HFFc6 (cell line): Measurements from ENCODE around the gene PSAP. TPM values are rescaled to one million over a fixed set of nuclear protein-coding genes. Genes with fewer than 3 reads are reported as not detected.

Experiments used
- DNase-seq: peaks from one replicate; pipeline ENCODE4 v3.0.0-alpha.2; 2018
- H3K27ac Mint-ChIP-seq: 2 replicates; pipeline ENCODE4 v1.8.0; 2020; ENCODE audit warnings: mild to moderate bottlenecking, mixed read lengths
- H3K27me3 Mint-ChIP-seq: 2 replicates; pipeline ENCODE4 v1.8.0; 2021; ENCODE audit warnings: mild to moderate bottlenecking, moderate library complexity, mixed read lengths; ENCODE audit not compliant: insufficient read depth
- H3K36me3 Mint-ChIP-seq: 2 replicates; pipeline ENCODE4 v1.8.0; 2021; ENCODE audit warnings: low read depth, mixed read lengths
- H3K4me1 Mint-ChIP-seq: 2 replicates; pipeline ENCODE4 v1.8.0; 2020; ENCODE audit warnings: low read depth, mixed read lengths
- H3K4me3 Mint-ChIP-seq: 2 replicates; pipeline ENCODE4 v1.8.0; 2020; ENCODE audit warnings: mild to moderate bottlenecking, moderate library complexity, mixed read lengths
- H3K9me3 Mint-ChIP-seq: 2 replicates; pipeline ENCODE4 v1.8.0; 2020; ENCODE audit warnings: mild to moderate bottlenecking, mixed read lengths
- CTCF ChIP-seq: fragments of 200-600 bp; sonication (generic); IDR thresholded peaks from 2 replicates; pipeline ENCODE4 v1.5.0; 2021; ENCODE audit warnings: antibody characterized with exemption, mild to moderate bottlenecking
- total RNA-seq, 6 experiments: library from RNA; stranded (reverse); fragmentation: NEBNext Ultra II Directional; extraction: Animal tissue kit (Norgen Biotek cat#: 25700); gene quantifications; 2 replicates in 1 of 6; 3 replicates in 5 of 6; pipeline ENCODE4 v1.2.3, GENCODE V29; 2021

Gene PSAP
- total RNA-seq, 6 experiments from 2014 or later: 375 to 549 (median 404) TPM

GRCh38 chr10:71817831-71818655 is 33.0 kb downstream of the PSAP start:
- Mint-ChIP-seq H3K4me1 (peaks cover 9% of the 10 kb centered on the region; the same call in 1 of the 2 replicates), H3K36me3 (peaks cover 19% of the 10 kb centered on the region), H3K4me3 (no peak overlapping the region), H3K27me3 (no peaks in the 10 kb centered on the region), H3K9me3 (no peaks in the 10 kb centered on the region), H3K27ac (no peak overlapping the region)
- no peak for DNase-seq
- TF ChIP-seq CTCF: no peak

- Mint-ChIP-seq H3K27me3 (peaks cover 3% of the 10 kb centered on the region; the same call in 1 of the 2 replicates), H3K27ac (no peak overlapping the region), H3K36me3 (peaks cover 18% of the 10 kb centered on the region), H3K4me1 (peaks cover 2% of the 10 kb centered on the region; the same call in 1 of the 2 replicates), H3K4me3 (no peak overlapping the region), H3K9me3 (no peaks in the 10 kb centered on the region)
- TF ChIP-seq CTCF: no peak
- no peak for DNase-seq
Measured at GRCh38 chr10:71816936-71817618, 34.0 kb downstream of the PSAP start.

GRCh38 chr10:71816421-71816851 is 34.6 kb downstream of the PSAP start:
- Mint-ChIP-seq H3K27ac (no peak overlapping the region), H3K4me3 (no peak overlapping the region)

GRCh38 chr10:71815515-71816130 is 35.4 kb downstream of the PSAP start:
- H3K4me3 Mint-ChIP-seq: no peak overlapping the region
- no peak for TF ChIP-seq CTCF
- H3K9me3 Mint-ChIP-seq: no peaks in the 10 kb centered on the region
- H3K27ac Mint-ChIP-seq: no peak overlapping the region
- peaks cover 5% of the 10 kb centered on the region; the same call in 1 of the 2 replicates for H3K27me3 Mint-ChIP-seq
- H3K4me1 Mint-ChIP-seq: no peaks in the 10 kb centered on the region
- H3K36me3 Mint-ChIP-seq: peaks cover 7% of the 10 kb centered on the region
- DNase-seq: no peak

More at GRCh38 chr10:71816421-71816851, 34.6 kb downstream of the PSAP start:
- H3K36me3 Mint-ChIP-seq: peaks cover 11% of the 10 kb centered on the region
- H3K9me3 Mint-ChIP-seq: no peaks in the 10 kb centered on the region
- no peak for TF ChIP-seq CTCF
- DNase-seq: no peak
- H3K27me3 Mint-ChIP-seq: peaks cover 5% of the 10 kb centered on the region; the same call in 1 of the 2 replicates
- H3K4me1 Mint-ChIP-seq: no peaks in the 10 kb centered on the region; the same call in 1 of the 2 replicates

GRCh38 chr10:71814922-71815411 is 36.1 kb downstream of the PSAP start:
- Mint-ChIP-seq H3K4me1 (no peaks in the 10 kb centered on the region), H3K36me3 (peaks cover 7% of the 10 kb centered on the region; the same call in 1 of the 2 replicates), H3K9me3 (no peaks in the 10 kb centered on the region), H3K27ac (no peak overlapping the region), H3K4me3 (no peak overlapping the region), H3K27me3 (peaks cover 6% of the 10 kb centered on the region; the same call in 1 of the 2 replicates)
- no peak for DNase-seq
- no peak; the same call in 1 of the 2 replicates for TF ChIP-seq CTCF
